ENCODE results near the gene TBX2.

- no peak for TF ChIP-seq CTCF (IDR thresholded peaks at IDR 0.05)
- no peak for TF ChIP-seq POLR2A (IDR thresholded peaks at IDR 0.05)
- TF ChIP-seq EP300 (IDR thresholded peaks at IDR 0.05) = no peak
Observed at GRCh38 chr17:61382796-61383688, 16.6 kb upstream of the TBX2 start.
